Kidney (tissue), 14 donors: ENCODE measurements around the gene CNNM3. TPM values are rescaled to one million over a fixed set of nuclear protein-coding genes. Genes with fewer than 3 reads are reported as not detected.

ENCODE experiments used
- DNase-seq, 5 donors: peaks; one replicate each; pipeline ENCODE4 v3.0.0-alpha.2; 2013 to 2020
- FAIRE-seq: peaks from 2 replicates; lab custom pipeline; 2012; peaks lifted over from hg19 to GRCh38; lab: Jason Lieb, UNC
- H3K27ac ChIP-seq, 2 donors: one replicate each; pipeline ENCODE4 v1.7.0; 2013; ENCODE audit warnings: low read depth in 2 of 2, low read length in 2 of 2, inconsistent platforms in 1 of 2
- H3K27me3 ChIP-seq: one replicate; pipeline ENCODE4 v1.7.1; 2013; ENCODE audit warnings: low read length, inconsistent platforms; ENCODE audit not compliant: control insufficient read depth, insufficient read depth
- H3K36me3 ChIP-seq, 3 donors: one replicate each; pipeline versions ENCODE4 v1.7.0 to v1.7.1; 2013; ENCODE audit warnings: low read length in 3 of 3, control low read depth in 1 of 3, inconsistent platforms in 1 of 3; ENCODE audit not compliant: insufficient read depth in 3 of 3, control insufficient read depth in 2 of 3
- H3K4me1 ChIP-seq, 3 donors: one replicate each; pipeline versions ENCODE4 v1.7.0 to v1.7.1; 2013; ENCODE audit warnings: low read length in 3 of 3, inconsistent platforms in 1 of 3, low read depth in 1 of 3; ENCODE audit not compliant: control insufficient read depth in 2 of 3, insufficient read depth in 2 of 3
- H3K4me3 ChIP-seq, 3 donors: one replicate each; pipeline versions ENCODE4 v1.7.0 to v1.8.1; 2013; ENCODE audit warnings: low read length in 3 of 3, control low read depth in 1 of 3, inconsistent platforms in 1 of 3
- H3K9ac ChIP-seq, 3 donors: one replicate each; pipeline versions ENCODE4 v1.7.0 to v1.7.1; 2013; ENCODE audit warnings: low read length in 3 of 3, control low read depth in 1 of 3, inconsistent platforms in 1 of 3
- H3K9me3 ChIP-seq, 3 donors: one replicate each; pipeline versions ENCODE4 v1.7.0 to v1.7.1; 2013; ENCODE audit warnings: low read length in 3 of 3, control low read depth in 1 of 3, inconsistent platforms in 1 of 3; ENCODE audit not compliant: control insufficient read depth in 2 of 3, insufficient read depth in 1 of 3
- intact Hi-C: fragments of 100-400 bp; cut with DNase I; formaldehyde crosslinking; loops from one replicate; pipeline ENCODE4 v1.11.1; 2022
- polyA plus RNA-seq: library from polyadenylated mRNA; stranded (reverse); fragments of 350-450 nt; fragmentation: Illumina TruSeq; extraction: RNeasy Lipid Tissue Mini Kit (QIAGEN cat#74804); gene quantifications from one replicate; pipeline ENCODE4 v1.2.3, GENCODE V29; 2014; ENCODE audit warnings: low read depth, low replicate concordance; ENCODE audit not compliant: insufficient read depth
- total RNA-seq: library from RNA; stranded (reverse); fragmentation: NEBNext Ultra II Directional; extraction: Animal tissue kit (Norgen Biotek cat#: 25700); gene quantifications from one replicate; pipeline ENCODE4 v1.2.1, GENCODE V29; 2021
- TF ChIP-seq, protein P1 (sequence below): IDR thresholded peaks from 3 replicates; pipeline ENCODE4 v1.5.1; 2012; ENCODE audit warnings: mild to moderate bottlenecking, moderate library complexity, borderline replicate concordance; ENCODE audit not compliant: insufficient read depth; ENCODE audit errors: extremely low read depth
- donor health status: control.
- donor health status: control.
- donor health status: control.
- donor health status: control.
- donor health status: control.
- donor health status: DM: yes; HTN: yes; CAD: no.
- donor health status: Normal renal cell carcinoma (clear cell type).

Gene CNNM3
- total and polyA plus RNA-seq, 2 donors from 2014 or later: 6.9 to 26.1 TPM

- H3K4me1 ChIP-seq: peaks cover 0 to 6% (median 0%) of the 10 kb centered on the region in 3 donors
- no peak overlapping the region for H3K27ac ChIP-seq
- FAIRE-seq (no peak), DNase-seq (no peak)
- TF ChIP-seq, protein P1, sequence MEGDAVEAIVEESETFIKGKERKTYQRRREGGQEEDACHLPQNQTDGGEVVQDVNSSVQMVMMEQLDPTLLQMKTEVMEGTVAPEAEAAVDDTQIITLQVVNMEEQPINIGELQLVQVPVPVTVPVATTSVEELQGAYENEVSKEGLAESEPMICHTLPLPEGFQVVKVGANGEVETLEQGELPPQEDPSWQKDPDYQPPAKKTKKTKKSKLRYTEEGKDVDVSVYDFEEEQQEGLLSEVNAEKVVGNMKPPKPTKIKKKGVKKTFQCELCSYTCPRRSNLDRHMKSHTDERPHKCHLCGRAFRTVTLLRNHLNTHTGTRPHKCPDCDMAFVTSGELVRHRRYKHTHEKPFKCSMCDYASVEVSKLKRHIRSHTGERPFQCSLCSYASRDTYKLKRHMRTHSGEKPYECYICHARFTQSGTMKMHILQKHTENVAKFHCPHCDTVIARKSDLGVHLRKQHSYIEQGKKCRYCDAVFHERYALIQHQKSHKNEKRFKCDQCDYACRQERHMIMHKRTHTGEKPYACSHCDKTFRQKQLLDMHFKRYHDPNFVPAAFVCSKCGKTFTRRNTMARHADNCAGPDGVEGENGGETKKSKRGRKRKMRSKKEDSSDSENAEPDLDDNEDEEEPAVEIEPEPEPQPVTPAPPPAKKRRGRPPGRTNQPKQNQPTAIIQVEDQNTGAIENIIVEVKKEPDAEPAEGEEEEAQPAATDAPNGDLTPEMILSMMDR: no peak
- no peak overlapping the region for H3K9ac ChIP-seq
- no peaks in the 10 kb centered on the region for H3K27me3 ChIP-seq
- H3K9me3 ChIP-seq: no peaks in the 10 kb centered on the region
- intact Hi-C loops: no loop called here
- no peak overlapping the region for H3K4me3 ChIP-seq
- H3K36me3 ChIP-seq: no peaks in the 10 kb centered on the region
Measured at GRCh38 chr2:96880891-96881273, 64.8 kb downstream of the CNNM3 start.

GRCh38 chr2:96881349-96882195, 65.5 kb downstream of the CNNM3 start:
- no peak overlapping the region for H3K27ac ChIP-seq
- TF ChIP-seq, protein P1: no peak
- intact Hi-C loops: no loop called here
- H3K27me3 ChIP-seq: no peaks in the 10 kb centered on the region
- H3K9me3 ChIP-seq: no peaks in the 10 kb centered on the region
- H3K9ac ChIP-seq: no peak overlapping the region
- FAIRE-seq (no peak), DNase-seq (peak in 2 of 5 donors; percentile 48 to 84)
- H3K36me3 ChIP-seq: no peaks in the 10 kb centered on the region
- H3K4me1 ChIP-seq: peaks cover 0 to 6% (median 0%) of the 10 kb centered on the region in 3 donors
- no peak overlapping the region for H3K4me3 ChIP-seq

- intact Hi-C loops: no loop called here
- FAIRE-seq (no peak), DNase-seq (peak in 1 of 5 donors; percentile 77)
- Histone ChIP-seq H3K27me3 (no peaks in the 10 kb centered on the region), H3K36me3 (no peaks in the 10 kb centered on the region), H3K27ac (no peak overlapping the region), H3K9ac (no peak overlapping the region), H3K9me3 (no peaks in the 10 kb centered on the region), H3K4me3 (no peak overlapping the region), H3K4me1 (peaks cover 0 to 7% (median 0%) of the 10 kb centered on the region in 3 donors)
- TF ChIP-seq, protein P1: no peak
Measured at GRCh38 chr2:96882230-96882629, 66.2 kb downstream of the CNNM3 start.
